CD8-positive, alpha-beta memory T cell (primary cell): ENCODE data around the gene RHCE. TPM values are rescaled to one million over a fixed set of nuclear protein-coding genes. Genes with fewer than 3 reads are reported as not detected.
"Not testable (repeated sequence)": the region's sequence is repeated elsewhere in the genome, so short reads cannot be mapped to it uniquely, and the experiment has no call there.

Source experiments
- CTCF ChIA-PET: fragments of 350-600 bp; sonication (Branson Sonifier 250); formaldehyde crosslinking; loops from one replicate; lab custom pipeline; 2021; ENCODE audit warnings: antibody characterized with exemption; lab: Charles Lee
- POLR2A ChIA-PET: fragments of 350-600 bp; sonication (Branson Sonifier 250); formaldehyde crosslinking; loops from one replicate; lab custom pipeline; 2021; ENCODE audit warnings: antibody characterized with exemption; lab: Charles Lee
- DNase-seq, 5 donors: peaks; one replicate each; pipeline versions ENCODE4 v3.0.0 to v3.0.0-alpha.2; 2020 to 2022; ENCODE audit warnings: mixed read lengths in 1 of 5
- H3K27ac ChIP-seq: one replicate; pipeline ENCODE4 v1.7.0; 2013; ENCODE audit warnings: low read depth, mild to moderate bottlenecking, low read length, moderate library complexity
- H3K27me3 ChIP-seq: 2 replicates; pipeline ENCODE4 v1.7.0; 2013; ENCODE audit warnings: low read length, mild to moderate bottlenecking; ENCODE audit not compliant: insufficient read depth, poor library complexity, severe bottlenecking
- H3K36me3 ChIP-seq: 2 replicates; pipeline ENCODE4 v1.7.0; 2013; ENCODE audit warnings: mild to moderate bottlenecking, low read length, moderate library complexity; ENCODE audit not compliant: insufficient read depth
- H3K4me1 ChIP-seq: 2 replicates; pipeline ENCODE4 v1.7.0; 2013; ENCODE audit warnings: mild to moderate bottlenecking, low read length, moderate library complexity; ENCODE audit not compliant: insufficient read depth
- H3K4me3 ChIP-seq: 2 replicates; pipeline ENCODE4 v1.7.0; 2013; ENCODE audit warnings: mild to moderate bottlenecking, low read length
- H3K9me3 ChIP-seq: 2 replicates; pipeline ENCODE4 v1.7.0; 2013; ENCODE audit warnings: mild to moderate bottlenecking, low read length
- H3K27ac Mint-ChIP-seq, 8 donors: one replicate each; pipeline ENCODE4 v1.8.0; 2020 to 2021; ENCODE audit warnings: mixed read lengths in 8 of 8, mild to moderate bottlenecking in 6 of 8, inconsistent platforms in 3 of 8, moderate library complexity in 3 of 8
- H3K27me3 Mint-ChIP-seq, 2 donors: one replicate each; pipeline ENCODE4 v1.8.0; 2020 to 2021; ENCODE audit warnings: mixed read lengths in 2 of 2, mild to moderate bottlenecking in 1 of 2, moderate library complexity in 1 of 2
- H3K36me3 Mint-ChIP-seq, 3 donors: one replicate each; pipeline ENCODE4 v1.8.0; 2020 to 2021; ENCODE audit warnings: mixed read lengths in 3 of 3, inconsistent platforms in 1 of 3, mild to moderate bottlenecking in 1 of 3
- H3K4me1 Mint-ChIP-seq, 3 donors: one replicate each; pipeline ENCODE4 v1.8.0; 2020 to 2021; ENCODE audit warnings: mixed read lengths in 3 of 3, inconsistent platforms in 1 of 3, mild to moderate bottlenecking in 1 of 3
- H3K4me3 Mint-ChIP-seq, 7 donors: one replicate each; pipeline ENCODE4 v1.8.0; 2020 to 2021; ENCODE audit warnings: mixed read lengths in 7 of 7, mild to moderate bottlenecking in 6 of 7, moderate library complexity in 4 of 7, inconsistent platforms in 2 of 7
- H3K9me3 Mint-ChIP-seq, 5 donors: one replicate each; pipeline ENCODE4 v1.8.0; 2020 to 2022; ENCODE audit warnings: mixed read lengths in 5 of 5, mild to moderate bottlenecking in 3 of 5, moderate library complexity in 2 of 5, inconsistent platforms in 1 of 5
- polyA plus RNA-seq: library from polyadenylated mRNA; unstranded; fragments of 300-500 nt; fragmentation: Illumina TruSeq; gene quantifications from one replicate; pipeline ENCODE4 v1.2.3, GENCODE V29; 2021
- total RNA-seq, 2 experiments: library from RNA; stranded (reverse); gene quantifications; one replicate each; pipeline ENCODE4 v1.2.3, GENCODE V29; 2021

Gene RHCE
- total RNA-seq, result under 1 TPM; 0.26 to 0.33 TPM
- polyA plus RNA-seq, result 0.18 TPM

DNA sequence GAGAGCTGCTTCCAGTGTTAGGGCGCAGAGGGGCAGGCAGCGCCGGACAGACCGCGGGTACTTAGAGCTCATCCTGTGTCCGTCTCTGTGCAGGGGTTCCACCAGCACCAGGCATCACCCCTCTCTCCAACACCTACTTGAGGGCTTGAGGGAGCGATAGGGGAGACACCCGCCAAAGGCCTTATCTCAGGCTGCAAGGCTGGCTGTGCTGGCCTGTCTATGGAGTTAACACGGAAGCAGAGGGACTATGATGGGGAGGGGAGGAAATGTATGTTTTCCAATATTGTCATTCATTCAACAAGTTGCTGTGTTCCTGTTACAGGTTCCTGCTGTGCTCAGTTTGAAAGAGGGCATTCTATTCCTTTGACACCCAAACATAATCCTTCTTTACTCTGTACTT is at the start of gene RHCE:
Gene RHCE (minus strand): TSS at position 111 of the 400 bp plus-strand sequence. CDS start 39 bp downstream, at position 72.
- H3K9me3 ChIP-seq, POLR2A ChIA-PET, H3K4me3 ChIP-seq, H3K4me1 Mint-ChIP-seq, H3K27me3 Mint-ChIP-seq, H3K27me3 ChIP-seq, H3K4me1 ChIP-seq, H3K36me3 Mint-ChIP-seq, H3K36me3 ChIP-seq, CTCF ChIA-PET, H3K9me3 Mint-ChIP-seq, DNase-seq, H3K4me3 Mint-ChIP-seq: not testable (repeated sequence)
- H3K27ac Mint-ChIP-seq, result peak within 1 kb of the TSS in 1 of 8 donors; percentile 57
- H3K27ac ChIP-seq, result peak within 1 kb of the TSS; percentile 24

- no peaks in the 10 kb centered on the region for H3K9me3 ChIP-seq
- Mint-ChIP-seq H3K27ac (no peak overlapping the region), H3K9me3 (no peaks in the 10 kb centered on the region), H3K4me3 (no peak overlapping the region), H3K36me3 (peaks cover 0 to 47% (median 9%) of the 10 kb centered on the region in 3 donors), H3K27me3 (no peaks in the 10 kb centered on the region), H3K4me1 (peaks cover 33 to 71% (median 56%) of the 10 kb centered on the region in 3 donors)
- H3K4me3 ChIP-seq, result no peak overlapping the region
- ChIA-PET CTCF (interaction anchor here (1.1 to 1.3 kb wide), 3 partner anchors 8 to 37 kb away, joined by 3 to 4 read pairs (median 3); no protein-coding TSS in a partner anchor), POLR2A (interaction anchor here (0.5 kb wide), 1 partner anchor 15 kb away, joined by 5 read pairs; no protein-coding TSS in a partner anchor)
- no peak for DNase-seq
- H3K36me3 ChIP-seq, result no peaks in the 10 kb centered on the region
- H3K4me1 ChIP-seq, result peaks cover 38% of the 10 kb centered on the region
- H3K27ac ChIP-seq, result no peak overlapping the region
- H3K27me3 ChIP-seq, result no peaks in the 10 kb centered on the region
These were observed 48.6 kb upstream of the RHCE start for GRCh38 chr1:25469177-25469576.

GRCh38 chr1:25468033-25468432 is 47.4 kb upstream of the RHCE start:
- H3K4me3 ChIP-seq, result no peak overlapping the region
- peaks cover 27% of the 10 kb centered on the region for H3K4me1 ChIP-seq
- H3K36me3 ChIP-seq, result no peaks in the 10 kb centered on the region
- Mint-ChIP-seq H3K4me1 (peaks cover 27 to 60% (median 50%) of the 10 kb centered on the region in 3 donors), H3K9me3 (no peaks in the 10 kb centered on the region), H3K4me3 (no peak overlapping the region), H3K27ac (peak overlapping the region in 6 of 8 donors; percentile 20 to 40 (median 28)), H3K27me3 (no peaks in the 10 kb centered on the region), H3K36me3 (peaks cover 0 to 46% (median 10%) of the 10 kb centered on the region in 3 donors)
- ChIA-PET CTCF (interaction anchor here (1.1 to 1.3 kb wide), 2 partner anchors 9 to 19 kb away, joined by 3 read pairs; no protein-coding TSS in a partner anchor), POLR2A (no interaction called here)
- H3K27me3 ChIP-seq, result no peaks in the 10 kb centered on the region
- no peaks in the 10 kb centered on the region for H3K9me3 ChIP-seq
- H3K27ac ChIP-seq, result no peak overlapping the region
- DNase-seq, result no peak

- no peaks in the 10 kb centered on the region for H3K27me3 ChIP-seq
- H3K27me3 Mint-ChIP-seq, result no peaks in the 10 kb centered on the region
- no peak overlapping the region for H3K4me3 ChIP-seq
- H3K36me3 Mint-ChIP-seq, result peaks cover 0 to 48% (median 12%) of the 10 kb centered on the region in 3 donors
- H3K4me3 Mint-ChIP-seq, result no peak overlapping the region
- no peaks in the 10 kb centered on the region for H3K36me3 ChIP-seq
- no peaks in the 10 kb centered on the region for H3K9me3 ChIP-seq
- peaks cover 23% of the 10 kb centered on the region for H3K4me1 ChIP-seq
- peaks cover 25 to 56% (median 45%) of the 10 kb centered on the region in 3 donors for H3K4me1 Mint-ChIP-seq
- POLR2A ChIA-PET, result no interaction called here
- H3K9me3 Mint-ChIP-seq, result no peaks in the 10 kb centered on the region
- CTCF ChIA-PET, result no interaction called here
- H3K27ac Mint-ChIP-seq, result peak overlapping the region in 7 of 8 donors; percentile 20 to 48 (median 29)
- no peak for DNase-seq
- no peak overlapping the region for H3K27ac ChIP-seq
These were observed 47.0 kb upstream of the RHCE start for GRCh38 chr1:25467616-25468015.

DNA sequence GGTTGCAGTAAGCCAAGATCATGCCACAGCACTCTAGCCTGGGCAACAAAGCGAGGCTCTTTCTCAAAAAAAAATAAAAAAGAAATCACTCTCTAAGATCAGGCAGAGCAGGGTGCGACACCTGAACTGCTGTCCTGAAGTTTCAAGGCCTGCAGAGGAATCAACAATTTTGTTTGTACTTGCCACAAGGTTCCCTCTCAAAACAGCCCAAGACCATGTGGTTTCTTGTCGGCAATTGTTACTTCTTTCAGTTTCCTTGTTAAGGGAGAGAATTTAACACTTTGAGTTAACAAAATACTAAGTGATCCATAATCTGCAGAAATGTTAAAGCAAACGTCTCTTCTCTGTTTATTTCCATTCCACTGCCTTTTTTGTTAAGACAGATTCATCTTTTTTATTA is 46.6 kb upstream of the RHCE start:
- H3K27ac ChIP-seq, result no peak overlapping the region
- Mint-ChIP-seq H3K9me3 (no peaks in the 10 kb centered on the region), H3K27ac (peak overlapping the region in 3 of 8 donors; percentile 15 to 48 (median 47)), H3K27me3 (no peaks in the 10 kb centered on the region), H3K4me3 (no peak overlapping the region), H3K36me3 (peaks cover 0 to 49% (median 15%) of the 10 kb centered on the region in 3 donors), H3K4me1 (peaks cover 22 to 52% (median 41%) of the 10 kb centered on the region in 3 donors)
- ChIA-PET CTCF (no interaction called here), POLR2A (no interaction called here)
- no peaks in the 10 kb centered on the region for H3K27me3 ChIP-seq
- H3K4me3 ChIP-seq, result no peak overlapping the region
- H3K4me1 ChIP-seq, result peaks cover 20% of the 10 kb centered on the region
- no peaks in the 10 kb centered on the region for H3K9me3 ChIP-seq
- H3K36me3 ChIP-seq, result no peaks in the 10 kb centered on the region
- DNase-seq, result no peak

GRCh38 chr1:25462732-25463131 is 42.1 kb upstream of the RHCE start:
- no peak overlapping the region for H3K4me3 Mint-ChIP-seq

GRCh38 chr1:25461849-25462248 is 41.2 kb upstream of the RHCE start:
- Mint-ChIP-seq H3K4me3 (no peak overlapping the region), H3K9me3 (no peaks in the 10 kb centered on the region), H3K36me3 (peaks cover 24 to 73% (median 27%) of the 10 kb centered on the region in 3 donors), H3K27ac (no peak overlapping the region), H3K4me1 (peaks cover 5 to 30% (median 15%) of the 10 kb centered on the region in 3 donors), H3K27me3 (peaks cover 0 to 1% of the 10 kb centered on the region in 2 donors)
- H3K4me1 ChIP-seq, result peaks cover 3% of the 10 kb centered on the region
- ChIA-PET POLR2A (no interaction called here), CTCF (no interaction called here)
- no peaks in the 10 kb centered on the region for H3K9me3 ChIP-seq
- no peak overlapping the region for H3K27ac ChIP-seq
- no peaks in the 10 kb centered on the region for H3K27me3 ChIP-seq
- peaks cover 16% of the 10 kb centered on the region for H3K36me3 ChIP-seq
- no peak overlapping the region for H3K4me3 ChIP-seq
- no peak for DNase-seq

More at GRCh38 chr1:25462732-25463131, 42.1 kb upstream of the RHCE start:
- peaks cover 24 to 67% (median 27%) of the 10 kb centered on the region in 3 donors for H3K36me3 Mint-ChIP-seq
- peak overlapping the region in 1 of 8 donors; percentile 43 for H3K27ac Mint-ChIP-seq
- ChIA-PET CTCF (no interaction called here), POLR2A (no interaction called here)
- H3K9me3 Mint-ChIP-seq, result no peaks in the 10 kb centered on the region
- no peaks in the 10 kb centered on the region for H3K27me3 ChIP-seq
- peaks cover 11% of the 10 kb centered on the region for H3K36me3 ChIP-seq
- H3K27me3 Mint-ChIP-seq, result peaks cover 0 to 1% of the 10 kb centered on the region in 2 donors
- no peak overlapping the region for H3K27ac ChIP-seq
- peaks cover 11 to 39% (median 24%) of the 10 kb centered on the region in 3 donors for H3K4me1 Mint-ChIP-seq
- peaks cover 12% of the 10 kb centered on the region for H3K4me1 ChIP-seq
- no peak overlapping the region for H3K4me3 ChIP-seq
- no peak for DNase-seq
- H3K9me3 ChIP-seq, result no peaks in the 10 kb centered on the region

DNA sequence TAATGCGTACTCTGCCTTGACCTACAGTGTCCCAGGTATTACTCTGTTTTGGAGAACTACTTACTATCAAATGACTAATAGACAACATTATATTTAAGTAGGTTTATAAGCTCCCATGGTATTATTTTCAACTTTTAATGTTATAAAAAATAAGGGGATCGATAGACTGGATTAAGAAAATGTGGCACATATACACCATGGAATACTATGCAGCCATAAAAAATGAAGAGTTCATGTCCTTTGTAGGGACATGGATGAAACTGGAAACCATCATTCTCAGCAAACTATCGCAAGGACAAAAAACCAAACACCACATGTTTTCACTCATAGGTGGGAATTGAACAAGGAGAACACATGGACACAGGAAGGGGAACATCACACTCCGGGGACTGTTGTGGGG is 40.2 kb upstream of the RHCE start:
- peaks cover 5 to 21% (median 7%) of the 10 kb centered on the region in 3 donors for H3K4me1 Mint-ChIP-seq
- CTCF ChIA-PET, result not testable (repeated sequence)

More for the DNA sequence above, 40.2 kb upstream of the RHCE start:
- H3K4me3 Mint-ChIP-seq, H3K9me3 Mint-ChIP-seq, H3K27me3 ChIP-seq, H3K9me3 ChIP-seq, DNase-seq, POLR2A ChIA-PET, H3K27ac Mint-ChIP-seq, H3K27ac ChIP-seq, H3K27me3 Mint-ChIP-seq, H3K4me1 ChIP-seq, H3K4me3 ChIP-seq: not testable (repeated sequence)
- H3K36me3 ChIP-seq, result peaks cover 16% of the 10 kb centered on the region
- H3K36me3 Mint-ChIP-seq, result peaks cover 25 to 77% (median 29%) of the 10 kb centered on the region in 3 donors
